Thyroid gland (tissue), 4 donors: ENCODE measurements around the gene OBSCN. TPM values are rescaled to one million over a fixed set of nuclear protein-coding genes. Genes with fewer than 3 reads are reported as not detected.

Source experiments
- DNase-seq, 2 donors: peaks; one replicate each; pipeline ENCODE4 v3.0.0-alpha.2; 2019
- H3K27ac ChIP-seq, 3 donors: fragments of 200-600 bp; sonication (generic); 1 replicate in 2 of 3; 2 replicates in 1 of 3; pipeline ENCODE4 v1.5.1; 2016 to 2019; ENCODE audit warnings: mild to moderate bottlenecking in 1 of 3, moderate library complexity in 1 of 3
- H3K27me3 ChIP-seq: fragments of 200-600 bp; sonication (generic); one replicate; pipeline ENCODE4 v1.5.1; 2019
- H3K36me3 ChIP-seq, 2 donors: fragments of 200-600 bp; sonication (generic); one replicate each; pipeline ENCODE4 v1.5.1; 2016 to 2019
- H3K4me1 ChIP-seq, 2 donors: fragments of 200-600 bp; sonication (generic); one replicate each; pipeline ENCODE4 v1.5.1; 2017 to 2019
- H3K4me3 ChIP-seq, 3 donors: fragments of 200-600 bp; sonication (generic); replicated peaks in 1 of 3; 1 replicate in 2 of 3; 2 replicates in 1 of 3; pipeline ENCODE4 v1.5.1; 2016; ENCODE audit warnings: mild to moderate bottlenecking in 1 of 3
- H3K9me3 ChIP-seq: fragments of 200-600 bp; sonication (generic); one replicate; pipeline ENCODE4 v1.5.1; 2017
- CTCF ChIP-seq, 6 experiments: fragments of 200-600 bp in 3 of 6; fragments of 450-650 bp in 3 of 6; sonication (generic) in 3 of 6; IDR thresholded peaks; one replicate each; pipeline ENCODE4 v1.5.1; 2016 to 2019; ENCODE audit warnings: antibody characterized with exemption in 6 of 6, mild to moderate bottlenecking in 2 of 6, inconsistent platforms in 1 of 6, moderate library complexity in 1 of 6
- POLR2A ChIP-seq, 2 donors: fragments of 450-650 bp; IDR thresholded peaks; one replicate each; pipeline ENCODE4 v1.6.1; 2017; ENCODE audit warnings: antibody characterized with exemption in 2 of 2, mild to moderate bottlenecking in 2 of 2, moderate library complexity in 1 of 2
- WGBS, 2 donors: methylation state at CpG; one replicate each; pipeline ENCODE4 v1.1.5; 2017; 5-methylcytosine and 5-hydroxymethylcytosine counted together
- intact Hi-C: fragments of 100-400 bp; cut with DNase I; formaldehyde crosslinking; loops from one replicate; pipeline ENCODE4 v1.15.1; 2023
- total RNA-seq, 4 donors: library from RNA; depleted of rRNA; stranded (reverse); fragments of >200 nt; gene quantifications; one replicate each; pipeline ENCODE4 v1.2.3, GENCODE V29; 2016

The OBSCN gene
- total RNA-seq, 4 donors from 2014 or later: 24.0 to 35.1 (median 31.5) TPM

GRCh38 chr1:228335406-228336307, 127.8 kb downstream of the OBSCN start:
- Histone ChIP-seq H3K4me3 (no peak overlapping the region), H3K27ac (no peak overlapping the region), H3K4me1 (no peaks in the 10 kb centered on the region), H3K27me3 (no peaks in the 10 kb centered on the region), H3K9me3 (no peaks in the 10 kb centered on the region), H3K36me3 (peaks cover 0 to 3% of the 10 kb centered on the region in 2 donors)
- no peak for DNase-seq
- TF ChIP-seq POLR2A (IDR thresholded peaks at IDR 0.05): no peak
- no peak for TF ChIP-seq CTCF (IDR thresholded peaks at IDR 0.05)
- 85 to 94% methylated on average over 7 to 13 of the region's 15 CpGs for WGBS, 2 donors
- intact Hi-C loops: no loop called here

GRCh38 chr1:228336308-228337030, 128.6 kb downstream of the OBSCN start:
- TF ChIP-seq POLR2A (IDR thresholded peaks at IDR 0.05) (no peak), CTCF (IDR thresholded peaks at IDR 0.05) (no peak)
- H3K27ac ChIP-seq: no peak overlapping the region
- no peak for DNase-seq
- intact Hi-C loops: no loop called here
- no peaks in the 10 kb centered on the region for H3K4me1 ChIP-seq
- WGBS, 2 donors: 86 to 93% methylated on average over 9 to 10 of the region's 18 CpGs
- H3K9me3 ChIP-seq: no peaks in the 10 kb centered on the region
- no peaks in the 10 kb centered on the region for H3K27me3 ChIP-seq
- peaks cover 0 to 3% of the 10 kb centered on the region in 2 donors for H3K36me3 ChIP-seq
- no peak overlapping the region for H3K4me3 ChIP-seq

GRCh38 chr1:228337031-228337564, 129.3 kb downstream of the OBSCN start:
- Histone ChIP-seq H3K27me3 (no peaks in the 10 kb centered on the region), H3K36me3 (peaks cover 0 to 3% of the 10 kb centered on the region in 2 donors), H3K4me3 (no peak overlapping the region), H3K27ac (no peak overlapping the region), H3K9me3 (no peaks in the 10 kb centered on the region), H3K4me1 (no peaks in the 10 kb centered on the region)
- no peak for DNase-seq
- TF ChIP-seq POLR2A (IDR thresholded peaks at IDR 0.05) (no peak), CTCF (IDR thresholded peaks at IDR 0.05) (no peak)
- intact Hi-C loops: no loop called here
- 92 to 97% methylated on average over 9 to 13 of the region's 15 CpGs for whole genome bisulfite sequencing, 2 donors

- DNase-seq: peak in 1 of 2 donors; percentile 1
- no peaks in the 10 kb centered on the region for H3K9me3 ChIP-seq
- H3K27me3 ChIP-seq: no peaks in the 10 kb centered on the region
- 90 to 95% methylated on average over 16 to 23 of the region's 26 CpGs for WGBS, 2 donors
- H3K27ac ChIP-seq: no peak overlapping the region
- peaks cover 0 to 3% of the 10 kb centered on the region in 2 donors for H3K36me3 ChIP-seq
- intact Hi-C loops: no loop called here
- TF ChIP-seq POLR2A (IDR thresholded peaks at IDR 0.05) (no peak), CTCF (IDR thresholded peaks at IDR 0.05) (no peak)
- H3K4me1 ChIP-seq: no peaks in the 10 kb centered on the region
- H3K4me3 ChIP-seq: no peak overlapping the region
Measured at GRCh38 chr1:228337711-228338520, 130.1 kb downstream of the OBSCN start.
